ENCODE results near the gene KLHDC4.

- TF ChIP-seq CTCF (IDR thresholded peaks at IDR 0.05) (no peak), POLR2A (IDR thresholded peaks at IDR 0.05) (no peak)
Measured at GRCh38 chr16:87661561-87661960, 104.2 kb downstream of the KLHDC4 start.
